ENCODE results near the gene LRCH1. TPM values are rescaled to one million over a fixed set of nuclear protein-coding genes. Genes with fewer than 3 reads are reported as not detected.
"Not testable (repeated sequence)": the region's sequence is repeated elsewhere in the genome, so short reads cannot be mapped to it uniquely, and the experiment has no call there.

LRCH1 gene, protein sequence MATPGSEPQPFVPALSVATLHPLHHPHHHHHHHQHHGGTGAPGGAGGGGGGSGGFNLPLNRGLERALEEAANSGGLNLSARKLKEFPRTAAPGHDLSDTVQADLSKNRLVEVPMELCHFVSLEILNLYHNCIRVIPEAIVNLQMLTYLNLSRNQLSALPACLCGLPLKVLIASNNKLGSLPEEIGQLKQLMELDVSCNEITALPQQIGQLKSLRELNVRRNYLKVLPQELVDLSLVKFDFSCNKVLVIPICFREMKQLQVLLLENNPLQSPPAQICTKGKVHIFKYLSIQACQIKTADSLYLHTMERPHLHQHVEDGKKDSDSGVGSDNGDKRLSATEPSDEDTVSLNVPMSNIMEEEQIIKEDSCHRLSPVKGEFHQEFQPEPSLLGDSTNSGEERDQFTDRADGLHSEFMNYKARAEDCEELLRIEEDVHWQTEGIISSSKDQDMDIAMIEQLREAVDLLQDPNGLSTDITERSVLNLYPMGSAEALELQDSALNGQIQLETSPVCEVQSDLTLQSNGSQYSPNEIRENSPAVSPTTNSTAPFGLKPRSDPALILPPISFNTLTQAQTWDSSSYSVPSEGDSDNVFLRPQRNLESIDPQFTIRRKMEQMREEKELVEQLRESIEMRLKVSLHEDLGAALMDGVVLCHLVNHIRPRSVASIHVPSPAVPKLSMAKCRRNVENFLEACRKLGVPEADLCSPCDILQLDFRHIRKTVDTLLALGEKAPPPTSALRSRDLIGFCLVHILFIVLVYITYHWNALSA
- total RNA-seq = 6.0 TPM

DNA sequence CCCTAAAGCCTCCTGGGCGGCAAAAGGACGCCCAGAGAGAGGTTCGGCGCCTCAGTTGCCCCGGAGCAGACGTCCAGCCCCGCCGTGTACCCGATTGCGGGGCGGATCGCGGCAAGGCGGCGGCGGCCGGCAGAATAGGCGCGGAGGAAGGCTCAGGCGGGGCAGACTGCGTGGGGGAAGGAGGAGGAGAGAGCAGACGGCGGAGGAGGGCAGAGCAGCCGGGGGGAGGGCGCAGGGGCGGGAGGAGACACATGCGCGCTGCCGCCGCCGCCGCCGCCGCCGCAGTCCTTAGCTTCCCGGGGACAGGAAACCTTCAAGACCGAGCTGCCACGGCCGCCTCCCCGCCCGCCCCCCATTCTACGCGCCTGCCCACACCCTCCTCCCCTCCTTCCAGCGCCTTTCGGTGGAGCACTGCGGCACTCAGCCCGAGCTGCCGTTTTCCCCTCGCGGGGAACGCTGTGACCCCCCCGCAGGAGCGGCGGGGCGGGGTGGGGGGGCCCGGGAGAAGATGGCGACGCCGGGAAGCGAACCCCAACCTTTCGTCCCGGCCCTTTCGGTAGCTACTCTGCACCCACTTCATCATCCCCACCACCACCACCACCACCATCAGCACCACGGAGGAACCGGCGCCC is at the start of gene LRCH1:
LRCH1 (plus strand) TSS at position 282 of the 632 bp plus-strand sequence; CDS start at position 509, 227 bp downstream.
- ATAC-seq (peak; percentile 85), DNase-seq (ENCODE audit: low spot score) (peak; percentile 86)

DNA sequence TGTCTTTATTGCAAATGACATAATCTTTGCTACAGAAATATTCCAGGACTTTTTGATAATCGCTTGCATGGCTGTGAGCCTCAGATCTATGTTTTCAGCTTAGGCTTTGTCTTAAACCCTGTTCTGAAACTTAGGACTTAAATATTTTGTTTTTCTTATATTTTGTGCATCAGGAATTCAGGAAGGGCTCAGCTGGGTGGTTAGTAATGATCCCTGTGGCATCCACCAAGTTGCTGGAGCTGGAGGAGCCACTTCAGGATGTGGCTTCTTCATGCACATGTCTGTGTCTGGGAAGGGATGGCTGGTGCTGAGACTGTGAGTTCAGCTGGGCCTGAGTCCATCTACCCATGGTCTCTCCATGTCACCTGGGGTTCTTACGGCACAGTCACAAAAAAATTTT is 48.9 kb upstream of the LRCH1 start:
- ATAC-seq (no peak), DNase-seq (ENCODE audit: low spot score) (no peak)

- no peak for DNase-seq (ENCODE audit: low spot score)
- no peak for ATAC-seq
These were observed 45.0 kb upstream of the LRCH1 start for GRCh38 chr13:46507981-46508380.

GRCh38 chr13:46509981-46510380 is 43.0 kb upstream of the LRCH1 start:
- ATAC-seq (no peak), DNase-seq (ENCODE audit: low spot score) (no peak)

DNA sequence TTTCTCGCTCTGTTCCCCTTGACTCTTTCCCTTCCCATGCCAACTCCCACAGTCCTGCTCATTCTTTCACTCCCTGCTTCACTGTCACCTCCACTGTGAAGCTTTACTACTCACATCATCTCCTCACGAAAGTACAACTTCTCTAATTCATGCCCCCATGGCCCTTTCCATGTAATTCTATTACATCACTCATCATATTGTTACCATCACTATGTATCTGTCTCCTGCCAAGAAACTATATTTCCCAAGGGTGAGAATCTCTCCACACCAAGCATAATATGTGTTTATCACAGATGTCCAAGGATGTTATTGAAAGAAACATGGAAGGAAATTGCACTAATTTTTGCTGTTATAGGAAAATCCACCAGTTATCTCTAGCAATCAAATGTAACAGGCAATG is 37.2 kb upstream of the LRCH1 start:
- DNase-seq (ENCODE audit: low spot score) (no peak), ATAC-seq (no peak)

DNA sequence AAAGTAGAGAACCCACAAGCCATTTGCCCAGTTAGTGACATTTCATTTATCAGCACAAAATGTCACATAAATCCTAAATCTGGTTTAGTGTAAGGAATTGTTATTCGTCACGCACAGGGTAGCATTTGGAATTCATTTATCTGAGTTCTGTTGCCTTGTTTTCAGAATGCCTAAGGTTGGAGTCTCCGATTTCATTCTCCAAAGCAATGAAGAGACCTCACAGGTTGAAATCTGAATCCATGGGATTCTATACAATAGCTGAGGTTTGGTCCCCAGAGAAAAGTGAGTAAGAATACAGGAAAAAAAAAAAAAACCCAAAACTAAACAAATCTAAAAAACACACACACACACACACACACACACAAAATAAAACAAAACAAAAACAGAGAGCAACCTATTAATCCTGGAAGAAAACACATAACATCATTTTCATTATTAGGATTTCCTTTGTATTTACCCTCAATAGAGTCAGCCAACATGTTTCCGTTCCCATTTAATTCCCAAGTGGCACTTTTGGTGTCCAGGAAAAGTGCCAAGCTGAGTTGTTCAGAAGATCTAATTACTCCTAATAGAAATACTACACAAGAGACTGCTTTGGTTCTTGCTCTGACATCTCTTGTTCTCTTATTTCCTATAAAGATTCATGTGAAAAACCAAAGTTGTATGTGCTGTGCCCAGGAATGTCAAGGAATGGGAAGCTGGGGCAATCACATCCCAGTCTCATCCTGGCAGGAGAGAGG is 36.2 kb upstream of the LRCH1 start:
- DNase-seq (ENCODE audit: low spot score) (no peak), ATAC-seq (no peak)

DNA sequence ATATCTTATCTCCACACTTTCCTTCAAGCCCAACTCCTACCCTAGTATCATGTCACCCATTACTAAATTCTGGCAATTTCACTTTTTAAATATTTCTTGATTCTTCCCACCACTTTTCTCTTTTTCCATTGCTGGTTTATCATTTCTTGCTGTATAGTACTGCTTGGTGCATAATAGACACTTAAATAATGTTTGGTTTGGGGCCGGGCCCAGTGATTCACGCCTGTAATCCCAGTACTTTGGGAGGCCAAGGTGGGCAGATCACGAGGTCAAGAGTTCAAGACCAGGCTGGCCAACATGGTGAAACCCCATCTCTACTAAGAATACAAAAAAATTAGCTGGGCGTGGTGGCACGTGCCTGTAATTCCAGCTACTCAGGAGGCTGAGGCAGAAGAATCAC is 35.2 kb upstream of the LRCH1 start:
- DNase-seq (ENCODE audit: low spot score); ATAC-seq: not testable (repeated sequence)

- DNase-seq (ENCODE audit: low spot score) = no peak
- no peak for ATAC-seq
These were observed 33.8 kb upstream of the LRCH1 start for GRCh38 chr13:46519182-46519581.

GRCh38 chr13:46520166-46520565 is 32.8 kb upstream of the LRCH1 start:
- ATAC-seq (peak; percentile 56), DNase-seq (ENCODE audit: low spot score) (no peak)

DNA sequence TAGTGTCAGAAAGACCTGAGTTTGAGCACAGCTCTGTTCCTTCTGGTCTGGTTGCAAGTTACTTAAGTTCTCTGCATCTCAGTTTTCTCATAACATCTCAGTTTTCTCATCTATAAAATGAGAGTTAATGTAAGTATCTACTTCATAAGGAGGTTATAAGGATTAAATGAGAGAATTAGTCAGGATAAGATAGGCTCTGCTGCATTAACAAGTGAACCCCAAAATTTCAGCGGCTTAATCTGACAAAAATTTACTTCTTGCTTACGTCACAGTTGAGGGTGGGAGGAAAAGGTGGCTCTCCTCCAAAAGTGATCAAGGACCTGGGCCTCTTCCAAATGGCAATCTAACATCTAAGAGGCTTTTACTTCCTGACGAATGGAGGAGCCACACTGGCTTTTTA is 31.5 kb upstream of the LRCH1 start:
- no peak for DNase-seq (ENCODE audit: low spot score)
- no peak for ATAC-seq

DNA sequence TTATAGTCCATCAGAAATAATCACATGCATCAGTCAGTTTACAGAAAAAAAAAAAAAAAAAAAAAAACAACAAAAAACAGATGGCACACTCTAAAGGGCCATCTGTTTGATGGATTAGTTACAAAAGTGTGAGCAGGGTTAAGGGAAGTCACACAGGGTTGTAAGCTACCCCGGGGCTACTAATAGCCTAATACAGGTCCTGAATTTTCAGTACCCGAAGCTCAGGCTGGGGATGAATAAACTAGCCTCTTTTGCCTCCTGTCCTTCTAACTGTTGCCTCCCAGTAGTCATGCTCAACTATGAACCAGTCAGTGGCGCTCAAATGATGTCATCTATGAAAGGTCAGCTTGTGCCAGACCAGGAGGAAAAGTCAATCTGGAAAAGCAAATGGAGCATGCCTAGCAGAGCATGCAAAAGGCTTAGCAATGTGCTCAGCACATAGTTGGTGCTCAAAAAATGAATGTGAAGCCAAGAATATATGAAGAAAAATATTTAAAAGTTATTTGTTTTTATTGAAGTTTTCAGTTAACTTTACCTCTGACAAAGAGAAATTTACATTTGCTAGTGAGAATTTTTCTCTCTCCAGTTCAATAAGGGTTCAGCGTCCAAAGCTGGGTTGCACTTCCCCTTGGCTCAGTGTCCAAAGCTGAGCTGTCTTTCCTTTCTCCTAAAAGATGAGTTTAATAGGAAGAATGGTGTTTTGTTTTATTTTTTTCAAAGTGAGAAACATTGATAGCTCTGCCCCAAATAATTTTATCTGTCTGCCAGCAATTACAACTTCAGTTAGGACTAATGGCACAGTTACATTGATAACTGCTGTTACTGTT is 30.8 kb upstream of the LRCH1 start:
- no peak for DNase-seq (ENCODE audit: low spot score)
- ATAC-seq = peak; percentile 41

DNA sequence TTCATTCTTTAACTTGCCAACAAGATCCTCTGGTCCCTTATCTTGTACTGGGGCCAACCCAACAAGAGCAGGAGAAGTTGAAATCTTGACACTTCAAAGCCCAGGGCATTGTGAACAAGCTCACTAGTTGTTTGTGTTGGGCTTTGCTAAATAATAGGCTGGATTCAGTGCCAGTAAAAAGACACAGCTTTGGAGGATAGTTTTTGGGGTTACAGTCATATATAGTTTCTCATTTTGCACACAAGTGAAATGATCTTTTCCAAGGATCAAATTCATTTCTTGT is 30.3 kb upstream of the LRCH1 start:
- ATAC-seq (no peak), DNase-seq (ENCODE audit: low spot score) (no peak)

DNA sequence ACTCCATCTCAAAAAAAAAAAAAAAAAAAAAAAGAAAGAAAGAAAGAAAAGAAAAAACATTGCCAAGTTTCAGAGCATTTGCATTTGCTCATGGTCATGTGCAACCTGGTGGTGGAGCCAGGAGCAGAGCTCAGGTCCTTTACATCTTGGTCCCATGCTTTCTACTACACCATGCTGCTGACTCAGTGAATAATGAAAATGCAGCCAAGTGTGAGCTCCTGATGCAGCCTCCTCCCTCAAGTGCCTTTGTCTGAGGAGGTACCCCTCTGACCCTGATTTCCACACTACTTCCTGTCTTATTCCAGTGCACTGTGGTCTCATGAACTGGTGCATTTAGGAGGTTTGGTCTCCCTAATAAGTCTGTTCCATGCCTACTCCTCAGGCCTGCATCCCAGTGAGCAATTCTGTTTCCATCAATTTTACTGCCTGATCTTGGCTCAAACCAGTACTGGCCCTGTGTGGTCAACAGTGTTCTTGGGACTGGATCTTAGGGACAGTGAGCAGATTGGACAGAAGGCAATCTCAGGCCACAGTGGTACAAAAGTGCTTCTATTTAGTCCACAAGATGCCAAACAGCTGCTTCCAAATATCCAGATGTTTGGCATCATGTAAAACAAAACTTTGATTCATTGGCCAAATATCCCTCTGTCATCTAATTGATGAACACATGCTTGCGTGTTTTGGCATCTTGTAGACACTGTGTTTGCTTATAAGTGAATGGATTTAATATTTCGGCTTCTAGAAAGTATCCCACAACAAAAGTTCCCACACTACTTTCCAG is 28.8 kb upstream of the LRCH1 start:
- DNase-seq (ENCODE audit: low spot score) (no peak), ATAC-seq (peak; percentile 38)

DNA sequence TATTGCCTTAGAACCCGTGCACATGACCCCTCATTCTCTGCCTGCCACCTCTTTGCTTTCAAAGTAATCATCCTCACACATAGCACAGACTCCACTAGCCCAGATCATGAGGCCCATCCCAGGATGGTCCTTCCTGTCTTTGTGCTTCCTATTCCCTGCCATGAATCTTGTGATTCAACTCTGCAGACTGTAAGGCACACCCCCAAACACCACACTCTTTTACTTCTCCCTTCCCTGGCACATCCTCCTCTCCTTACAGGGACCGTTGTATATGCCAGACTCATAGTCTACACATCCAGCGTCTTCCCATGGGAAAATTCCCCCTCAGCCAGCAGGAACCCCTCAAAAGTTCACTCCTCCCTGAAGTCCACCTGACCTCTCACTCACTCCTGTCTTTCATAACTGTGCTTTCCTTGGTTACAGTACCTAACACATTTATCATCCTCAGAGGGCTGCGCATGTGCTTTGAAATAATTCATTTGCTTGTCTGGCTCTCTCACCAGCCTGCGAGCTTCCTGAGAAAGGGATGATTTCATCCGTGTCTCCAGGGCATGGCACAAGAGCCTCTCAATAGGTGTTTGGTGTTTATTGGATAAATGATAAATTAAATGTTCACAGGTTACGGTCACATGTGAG is 26.8 kb upstream of the LRCH1 start:
- ATAC-seq (no peak), DNase-seq (ENCODE audit: low spot score) (no peak)

DNA sequence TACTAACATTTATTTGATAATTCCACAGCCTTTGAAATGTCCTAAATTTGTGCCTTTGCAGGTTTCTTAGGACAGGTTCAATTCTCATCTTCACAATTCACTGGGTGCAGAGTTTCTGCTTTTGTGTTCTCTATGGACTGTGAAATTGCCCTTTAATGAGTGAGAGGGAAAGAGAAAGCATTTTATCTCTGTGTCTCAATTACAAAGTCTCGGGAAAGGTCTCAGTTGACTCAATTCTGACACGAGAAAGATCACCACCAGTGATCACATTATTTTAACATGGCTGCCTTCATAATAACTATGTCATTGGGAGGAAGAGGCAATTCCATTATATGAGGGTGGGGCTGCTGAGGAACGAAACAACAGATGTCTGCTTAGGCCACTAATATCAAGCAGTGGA is 26.2 kb upstream of the LRCH1 start:
- DNase-seq (ENCODE audit: low spot score) (no peak), ATAC-seq (no peak)

GRCh38 chr13:46527237-46527636 is 25.7 kb upstream of the LRCH1 start:
- ATAC-seq = no peak
- DNase-seq (ENCODE audit: low spot score) = no peak

DNA sequence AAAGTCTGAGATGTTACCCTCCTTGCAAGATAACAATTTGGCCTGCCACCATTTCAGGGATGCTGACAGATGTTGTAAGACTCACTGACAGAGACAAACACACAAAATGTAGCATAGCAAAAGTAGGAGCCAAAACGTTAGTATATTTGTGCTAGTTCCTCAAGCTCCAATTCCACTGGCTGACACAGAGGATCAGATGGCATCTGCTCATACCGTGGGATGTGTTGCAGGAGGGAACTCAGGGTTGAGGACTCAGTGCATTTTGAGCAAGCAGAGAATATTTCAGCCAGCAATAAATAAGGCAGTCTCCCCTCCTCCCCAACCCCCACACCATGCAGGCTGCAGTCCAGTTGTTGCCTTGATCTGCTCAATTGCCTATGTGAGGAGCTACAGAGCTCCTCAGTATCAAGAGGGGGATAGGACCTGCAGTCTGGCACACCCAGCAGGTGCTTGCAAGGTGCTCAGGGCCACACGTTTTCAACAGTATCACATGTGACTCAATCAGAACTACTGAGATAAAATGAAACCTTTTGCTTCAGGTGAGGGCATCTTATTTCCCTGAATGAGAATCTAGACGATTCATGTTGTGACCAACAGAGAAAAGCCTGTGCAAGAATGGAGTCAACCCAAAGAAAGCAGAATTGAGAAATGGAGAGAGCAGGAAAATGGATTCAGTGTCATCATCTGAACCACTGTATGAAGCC is 23.6 kb upstream of the LRCH1 start:
- DNase-seq (ENCODE audit: low spot score) = no peak
- no peak for ATAC-seq

DNA sequence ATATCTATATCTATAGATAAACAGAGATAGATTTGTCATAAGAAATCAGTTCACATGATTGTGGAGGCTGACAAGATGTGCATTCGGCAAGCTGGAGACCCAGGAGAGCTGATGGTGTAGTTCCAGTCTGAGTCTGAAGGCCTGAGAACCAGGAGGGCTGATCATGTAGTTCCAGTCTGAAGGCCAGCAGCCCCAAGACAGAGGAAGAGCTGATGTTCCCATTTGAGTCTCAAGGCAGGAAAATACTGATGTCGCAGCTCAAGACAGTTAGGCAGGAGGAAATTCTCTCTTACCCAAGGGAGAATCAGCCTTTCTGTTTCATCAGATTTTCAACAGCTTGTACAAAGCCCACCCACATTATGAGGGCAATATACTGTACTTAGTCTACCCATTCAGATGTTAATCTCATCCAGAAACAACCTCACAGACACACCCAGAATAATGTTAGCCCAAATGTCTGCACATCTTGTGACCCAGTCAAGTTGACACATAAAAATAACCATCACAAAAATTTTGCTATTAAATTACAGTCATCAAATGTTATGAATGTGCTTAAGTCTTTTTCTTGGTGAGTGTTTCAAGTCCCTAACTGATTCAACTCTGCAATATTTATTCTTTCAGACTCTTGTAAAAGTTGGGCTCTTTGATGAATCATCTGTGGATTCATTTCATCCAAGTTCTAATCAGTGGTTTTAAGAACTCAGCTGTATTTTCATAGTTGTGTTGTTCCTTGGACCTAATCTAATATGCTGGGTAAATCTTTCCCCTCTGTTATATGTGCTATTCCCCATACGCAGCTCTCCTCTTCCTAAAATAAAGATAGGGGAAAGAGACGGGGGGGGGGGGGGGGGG is 22.7 kb upstream of the LRCH1 start:
- ATAC-seq = no peak

More for the DNA sequence above, 22.7 kb upstream of the LRCH1 start:
- no peak for DNase-seq (ENCODE audit: low spot score)
